Measurements from ENCODE around the gene PATL1.
"Not testable (repeated sequence)": the region's sequence is repeated elsewhere in the genome, so short reads cannot be mapped to it uniquely, and the experiment has no call there.

PATL1 gene, protein sequence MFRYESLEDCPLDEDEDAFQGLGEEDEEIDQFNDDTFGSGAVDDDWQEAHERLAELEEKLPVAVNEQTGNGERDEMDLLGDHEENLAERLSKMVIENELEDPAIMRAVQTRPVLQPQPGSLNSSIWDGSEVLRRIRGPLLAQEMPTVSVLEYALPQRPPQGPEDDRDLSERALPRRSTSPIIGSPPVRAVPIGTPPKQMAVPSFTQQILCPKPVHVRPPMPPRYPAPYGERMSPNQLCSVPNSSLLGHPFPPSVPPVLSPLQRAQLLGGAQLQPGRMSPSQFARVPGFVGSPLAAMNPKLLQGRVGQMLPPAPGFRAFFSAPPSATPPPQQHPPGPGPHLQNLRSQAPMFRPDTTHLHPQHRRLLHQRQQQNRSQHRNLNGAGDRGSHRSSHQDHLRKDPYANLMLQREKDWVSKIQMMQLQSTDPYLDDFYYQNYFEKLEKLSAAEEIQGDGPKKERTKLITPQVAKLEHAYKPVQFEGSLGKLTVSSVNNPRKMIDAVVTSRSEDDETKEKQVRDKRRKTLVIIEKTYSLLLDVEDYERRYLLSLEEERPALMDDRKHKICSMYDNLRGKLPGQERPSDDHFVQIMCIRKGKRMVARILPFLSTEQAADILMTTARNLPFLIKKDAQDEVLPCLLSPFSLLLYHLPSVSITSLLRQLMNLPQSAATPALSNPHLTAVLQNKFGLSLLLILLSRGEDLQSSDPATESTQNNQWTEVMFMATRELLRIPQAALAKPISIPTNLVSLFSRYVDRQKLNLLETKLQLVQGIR

GRCh38 chr11:59668950-59669610, at the start of gene PATL1:
Gene PATL1 (minus strand): TSS chr11:59669037. CDS start chr11:59668895, 142 bp downstream.
- peak; percentile 100 for DNase-seq (ENCODE audit: low read depth, low spot score)

GRCh38 chr11:59716051-59716450, 47.2 kb upstream of the PATL1 start:
- no peak for DNase-seq (ENCODE audit: low read depth, low spot score)

GRCh38 chr11:59713745-59714144, 44.9 kb upstream of the PATL1 start, which contains the start of gene OR10V1:
Gene OR10V1 (minus strand): TSS chr11:59713845. CDS start chr11:59713845, 0 bp downstream.
- DNase-seq (ENCODE audit: low read depth, low spot score): no peak

- no peak for DNase-seq (ENCODE audit: low read depth, low spot score)
Measured at GRCh38 chr11:59710136-59710847, 41.5 kb upstream of the PATL1 start.

- DNase-seq (ENCODE audit: low read depth, low spot score): no peak
Measured at GRCh38 chr11:59708537-59708936, 39.7 kb upstream of the PATL1 start.

- DNase-seq (ENCODE audit: low read depth, low spot score): no peak
Measured at GRCh38 chr11:59707371-59707770, 38.5 kb upstream of the PATL1 start.

DNA sequence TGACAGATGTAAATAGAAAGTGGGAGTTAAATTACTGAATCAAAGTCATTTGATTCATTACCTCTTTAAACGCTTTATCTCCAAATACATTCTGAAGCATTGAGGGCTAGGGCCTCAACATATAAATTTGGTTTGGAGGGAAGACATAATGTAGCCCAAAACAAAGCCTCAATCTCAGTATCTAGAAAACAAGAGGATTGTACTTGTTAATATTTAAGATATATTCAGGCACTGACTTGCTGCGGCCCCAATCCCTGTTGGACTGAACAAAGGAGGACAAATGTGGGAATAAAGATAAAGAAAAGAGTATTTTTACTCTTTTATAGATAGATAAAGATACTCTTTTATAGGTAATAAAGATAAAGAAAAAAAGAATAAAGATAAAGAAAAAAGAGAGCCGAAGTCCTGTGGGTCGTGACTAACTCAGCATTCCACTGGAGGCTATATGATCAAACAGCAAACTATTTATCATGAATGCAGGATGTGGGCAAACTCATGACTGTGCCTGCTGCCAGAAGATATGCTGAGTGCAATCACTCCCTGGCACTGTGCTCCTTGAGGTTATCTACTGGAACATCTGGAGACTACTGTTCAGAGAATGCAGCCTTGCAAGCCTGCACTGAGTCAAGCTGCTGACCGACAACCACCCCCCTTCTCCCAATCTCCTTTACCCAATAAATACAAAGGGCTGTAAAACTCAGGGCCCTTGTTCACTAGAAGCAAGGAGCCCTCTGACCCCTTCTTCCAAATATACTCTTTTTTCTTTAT, 37.9 kb upstream of the PATL1 start:
- peak; percentile 52 for DNase-seq (ENCODE audit: low read depth, low spot score)

DNA sequence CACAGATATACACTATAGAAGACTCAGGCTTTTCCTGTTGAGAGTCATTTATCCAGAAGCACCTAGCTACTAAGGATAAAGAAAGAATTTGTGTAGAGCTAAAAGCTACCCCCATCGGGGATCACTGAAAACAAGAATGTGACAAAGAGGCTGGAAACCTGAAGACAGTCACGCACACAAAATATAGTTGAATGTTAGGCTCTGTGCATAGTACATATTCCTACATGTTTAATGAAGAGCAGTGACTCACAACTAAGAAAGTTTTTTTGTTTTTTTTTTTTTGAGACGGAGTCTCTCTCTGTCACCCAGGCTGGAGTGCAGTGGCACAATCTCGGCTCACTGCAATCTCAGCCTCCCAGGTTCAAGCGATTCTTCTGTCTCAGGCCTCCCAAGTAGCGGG, 36.5 kb upstream of the PATL1 start:
- DNase-seq (ENCODE audit: low read depth, low spot score): no peak

DNA sequence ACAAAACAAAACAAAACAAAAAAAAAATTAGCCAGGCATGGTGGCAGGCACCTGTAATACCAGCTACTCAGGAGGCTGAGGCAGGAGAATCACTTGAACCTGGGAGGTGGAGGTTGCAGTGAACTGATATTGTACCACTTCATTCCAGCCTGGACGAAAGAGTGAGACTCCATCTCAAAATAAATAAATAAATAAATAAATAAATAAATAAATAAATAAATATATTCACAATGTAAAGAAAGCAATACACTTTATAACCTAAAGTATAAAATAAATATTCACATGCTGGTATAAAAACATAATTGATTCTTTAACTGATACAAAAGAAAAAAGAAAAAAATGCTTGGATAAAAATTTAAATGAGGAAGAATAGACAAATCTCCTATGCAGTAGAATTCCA, 34.7 kb upstream of the PATL1 start:
- DNase-seq (ENCODE audit: low read depth, low spot score): not testable (repeated sequence)

- DNase-seq (ENCODE audit: low read depth, low spot score): not testable (repeated sequence)
Measured at GRCh38 chr11:59700157-59700556, 31.3 kb upstream of the PATL1 start.

DNA sequence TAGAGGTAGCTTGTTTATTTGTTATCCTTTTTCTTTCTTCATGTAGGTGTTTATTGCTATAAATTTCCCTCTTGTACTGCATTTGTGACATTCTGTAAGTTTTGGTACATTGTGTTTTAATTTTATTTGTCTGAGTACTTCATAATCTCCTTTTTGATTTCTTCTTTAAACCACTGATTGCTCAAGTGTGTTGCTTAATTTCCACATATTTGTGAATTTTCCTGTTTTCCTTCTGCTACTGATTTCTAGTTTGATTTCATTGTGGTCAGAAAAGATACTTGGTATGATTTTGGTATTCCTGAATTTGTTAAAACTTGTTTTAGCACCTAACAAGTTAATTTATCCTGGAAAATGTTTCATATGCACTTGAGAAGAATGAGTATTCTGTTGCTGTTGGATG, 29.7 kb upstream of the PATL1 start:
- DNase-seq (ENCODE audit: low read depth, low spot score): no peak

GRCh38 chr11:59692915-59693314, 24.1 kb upstream of the PATL1 start:
- no peak for DNase-seq (ENCODE audit: low read depth, low spot score)

DNA sequence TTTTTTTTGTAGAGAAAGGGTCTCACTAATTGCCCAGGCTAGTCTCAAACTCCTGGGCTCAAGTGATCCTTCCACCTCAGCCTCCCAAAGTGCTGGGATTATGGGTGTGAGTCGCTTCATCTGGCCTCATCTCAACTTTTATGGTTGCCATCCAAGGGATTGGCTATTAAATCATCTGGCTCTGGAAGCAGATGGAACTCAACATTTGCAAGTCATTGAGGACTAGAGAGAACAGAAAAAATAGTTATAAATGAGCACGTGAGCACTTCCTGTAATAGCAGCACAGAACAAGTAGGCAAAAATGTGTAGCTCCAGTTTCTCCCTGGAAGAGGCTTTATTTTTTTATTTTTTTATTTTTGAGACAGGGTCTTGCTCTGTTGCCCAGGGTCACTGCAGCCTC, 22.3 kb upstream of the PATL1 start:
- no peak for DNase-seq (ENCODE audit: low read depth, low spot score)

GRCh38 chr11:59689015-59689414, 20.2 kb upstream of the PATL1 start:
- DNase-seq (ENCODE audit: low read depth, low spot score): no peak

DNA sequence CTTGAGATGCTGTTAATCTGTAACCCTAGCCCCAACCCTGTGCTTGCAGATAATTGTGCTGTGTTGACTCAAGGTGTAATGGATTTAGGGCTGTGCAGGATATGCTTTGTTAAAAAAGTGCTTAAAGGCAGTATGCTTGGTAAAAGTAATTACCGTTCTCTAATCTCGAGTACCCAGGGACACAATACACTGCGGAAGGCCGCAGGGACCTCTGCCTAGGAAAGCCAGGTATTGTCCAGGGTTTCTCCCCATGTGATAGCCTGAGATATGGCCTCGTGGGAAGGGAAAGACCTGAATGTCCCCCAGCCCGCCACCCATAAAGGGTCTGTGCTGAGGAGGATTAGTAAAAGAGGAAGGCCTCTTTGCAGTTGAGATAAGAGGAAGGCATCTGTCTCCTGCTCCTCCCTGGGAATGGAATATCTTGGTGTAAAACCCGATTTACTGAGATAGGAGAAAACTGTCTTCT, 12.5 kb upstream of the PATL1 start:
- DNase-seq (ENCODE audit: low read depth, low spot score): not testable (repeated sequence)

DNA sequence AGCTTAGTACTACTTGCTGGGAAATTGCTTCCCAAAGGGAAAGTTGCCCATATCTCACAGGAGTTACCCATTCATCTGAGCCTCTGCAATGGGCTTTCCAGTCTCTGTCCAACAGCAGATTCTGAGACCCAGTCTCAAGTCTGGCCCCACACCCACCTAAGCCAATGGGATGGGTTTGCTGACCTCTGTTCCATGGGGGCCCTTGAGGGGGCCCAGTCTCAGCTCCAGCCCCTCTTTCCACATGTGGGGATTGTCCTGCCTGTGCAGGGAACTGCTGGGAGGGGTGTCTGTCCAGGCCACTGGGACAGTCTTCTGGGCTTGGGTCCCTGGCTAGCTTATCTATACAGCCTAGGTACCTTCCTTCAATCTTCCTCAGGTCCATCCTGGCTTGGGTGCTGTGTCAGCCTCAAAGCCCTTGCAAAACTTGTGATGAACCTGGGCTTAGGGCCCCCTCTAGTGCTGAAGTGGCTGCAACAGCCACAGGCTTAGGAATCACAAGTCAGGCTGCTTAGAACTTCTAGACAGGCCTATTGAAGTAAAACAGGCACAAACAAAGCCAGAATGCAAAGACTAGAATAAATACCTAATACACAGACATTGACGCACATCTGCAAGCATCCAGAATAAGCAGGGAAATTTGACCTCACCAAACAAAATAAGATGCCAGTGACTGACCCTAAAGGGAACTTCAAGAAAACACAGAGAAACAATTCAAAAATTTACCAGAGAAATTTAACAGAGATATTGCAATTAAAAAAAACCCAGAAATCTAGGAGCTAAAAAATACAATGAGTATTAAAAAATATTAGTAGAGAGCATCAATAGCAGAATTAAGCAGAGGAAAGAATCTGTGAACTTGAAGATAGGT, 11.7 kb upstream of the PATL1 start:
- DNase-seq (ENCODE audit: low read depth, low spot score): peak; percentile 85

DNA sequence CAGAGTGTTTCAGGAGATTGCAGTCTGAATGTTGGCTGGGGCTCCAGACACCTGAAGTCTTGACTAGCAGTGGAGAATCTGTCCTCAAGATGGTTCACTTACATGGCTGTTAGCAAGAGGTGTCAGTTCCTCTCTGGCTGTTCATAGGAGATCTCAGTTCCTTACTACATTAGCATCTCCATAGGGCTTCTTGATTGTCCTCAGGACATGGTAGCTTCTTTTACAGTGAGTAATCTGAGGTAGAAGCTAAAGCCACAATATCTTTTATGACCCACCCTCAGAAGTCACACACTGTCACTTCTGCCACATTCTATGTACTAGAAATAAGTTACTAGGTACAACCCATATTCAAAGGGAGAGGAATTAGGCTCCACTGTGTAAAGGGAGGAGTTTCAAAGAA, 10.5 kb upstream of the PATL1 start:
- no peak for DNase-seq (ENCODE audit: low read depth, low spot score)

DNA sequence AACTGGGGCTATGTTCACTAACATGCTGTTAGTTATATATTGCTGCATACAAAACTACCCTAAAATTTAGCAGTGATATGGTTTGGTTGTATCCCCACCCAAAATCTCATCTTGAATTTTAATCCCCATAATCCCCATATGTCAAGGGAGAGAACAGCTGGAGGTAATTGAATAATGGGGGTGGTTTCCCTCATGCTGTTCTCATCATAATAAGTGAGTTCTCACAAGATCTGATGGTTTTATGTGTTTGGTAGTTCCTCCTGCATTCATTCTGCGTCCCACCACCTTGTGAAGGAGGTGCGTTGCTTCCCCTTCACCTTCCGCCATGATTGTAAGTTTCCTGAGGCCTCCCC, 10.0 kb upstream of the PATL1 start:
- no peak for DNase-seq (ENCODE audit: low read depth, low spot score)

GRCh38 chr11:59678118-59678812, 9.4 kb upstream of the PATL1 start:
- DNase-seq (ENCODE audit: low read depth, low spot score): no peak

Data from astrocyte of the hippocampus (primary cell).